Upper lobe of left lung (tissue), 4 donors: ENCODE measurements around the gene SLIT1.

ENCODE experiments used
- CTCF ChIP-seq, 6 experiments: fragments of 450-650 bp in 4 of 6; fragments of 200-600 bp in 2 of 6; sonication (generic) in 2 of 6; IDR thresholded peaks; one replicate each; pipeline ENCODE4 v1.5.1; 2016 to 2019; ENCODE audit warnings: antibody characterized with exemption in 6 of 6
- EP300 ChIP-seq, 4 donors: sonication (generic); formaldehyde crosslinking; IDR thresholded peaks; one replicate each; pipeline ENCODE4 v1.5.1; 2017; ENCODE audit warnings: antibody characterized with exemption in 4 of 4, control low read depth in 2 of 4
- POLR2A ChIP-seq, 4 donors: fragments of 450-650 bp; IDR thresholded peaks; one replicate each; pipeline ENCODE4 v1.5.1; 2016 to 2017; ENCODE audit warnings: antibody characterized with exemption in 4 of 4, mild to moderate bottlenecking in 2 of 4

- no peak for TF ChIP-seq CTCF (IDR thresholded peaks at IDR 0.05)
- TF ChIP-seq EP300 (IDR thresholded peaks at IDR 0.05), result no peak
- no peak for TF ChIP-seq POLR2A (IDR thresholded peaks at IDR 0.05)
Measured at GRCh38 chr10:97100657-97101056, 85.1 kb downstream of the SLIT1 start.
